GM21423 (cell line): Measurements from ENCODE around the gene TMA7.
"Not testable (repeated sequence)": the region's sequence is repeated elsewhere in the genome, so short reads cannot be mapped to it uniquely, and the experiment has no call there.

Experiments
- ATAC-seq: cut with Tn5 transposase; IDR thresholded peaks from one replicate; pipeline ENCODE4 v1.9.1; 2021; ENCODE audit warnings: mild to moderate bottlenecking, moderate library complexity; ENCODE audit not compliant: unreplicated experiment

The TMA7 gene

DNA sequence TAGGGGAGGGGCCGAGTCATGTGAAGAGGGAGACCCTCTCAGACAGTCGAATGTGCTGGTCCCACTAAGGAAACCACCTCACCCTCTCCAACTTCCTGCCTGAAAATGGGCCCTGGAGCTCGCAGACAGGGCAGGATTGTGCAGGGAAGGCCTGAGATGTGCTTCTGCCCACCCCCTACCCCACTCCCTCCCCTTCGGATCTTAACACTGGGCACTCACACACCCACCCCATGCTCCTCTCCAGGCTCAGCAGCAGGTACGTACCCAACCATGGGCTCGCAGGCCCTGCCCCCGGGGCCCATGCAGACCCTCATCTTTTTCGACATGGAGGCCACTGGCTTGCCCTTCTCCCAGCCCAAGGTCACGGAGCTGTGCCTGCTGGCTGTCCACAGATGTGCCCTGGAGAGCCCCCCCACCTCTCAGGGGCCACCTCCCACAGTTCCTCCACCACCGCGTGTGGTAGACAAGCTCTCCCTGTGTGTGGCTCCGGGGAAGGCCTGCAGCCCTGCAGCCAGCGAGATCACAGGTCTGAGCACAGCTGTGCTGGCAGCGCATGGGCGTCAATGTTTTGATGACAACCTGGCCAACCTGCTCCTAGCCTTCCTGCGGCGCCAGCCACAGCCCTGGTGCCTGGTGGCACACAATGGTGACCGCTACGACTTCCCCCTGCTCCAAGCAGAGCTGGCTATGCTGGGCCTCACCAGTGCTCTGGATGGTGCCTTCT, 26.5 kb downstream of the TMA7 start:
- peak; percentile 18 for ATAC-seq

DNA sequence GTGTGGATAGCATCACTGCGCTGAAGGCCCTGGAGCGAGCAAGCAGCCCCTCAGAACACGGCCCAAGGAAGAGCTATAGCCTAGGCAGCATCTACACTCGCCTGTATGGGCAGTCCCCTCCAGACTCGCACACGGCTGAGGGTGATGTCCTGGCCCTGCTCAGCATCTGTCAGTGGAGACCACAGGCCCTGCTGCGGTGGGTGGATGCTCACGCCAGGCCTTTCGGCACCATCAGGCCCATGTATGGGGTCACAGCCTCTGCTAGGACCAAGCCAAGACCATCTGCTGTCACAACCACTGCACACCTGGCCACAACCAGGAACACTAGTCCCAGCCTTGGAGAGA, 27.0 kb downstream of the TMA7 start:
- ATAC-seq, result no peak

DNA sequence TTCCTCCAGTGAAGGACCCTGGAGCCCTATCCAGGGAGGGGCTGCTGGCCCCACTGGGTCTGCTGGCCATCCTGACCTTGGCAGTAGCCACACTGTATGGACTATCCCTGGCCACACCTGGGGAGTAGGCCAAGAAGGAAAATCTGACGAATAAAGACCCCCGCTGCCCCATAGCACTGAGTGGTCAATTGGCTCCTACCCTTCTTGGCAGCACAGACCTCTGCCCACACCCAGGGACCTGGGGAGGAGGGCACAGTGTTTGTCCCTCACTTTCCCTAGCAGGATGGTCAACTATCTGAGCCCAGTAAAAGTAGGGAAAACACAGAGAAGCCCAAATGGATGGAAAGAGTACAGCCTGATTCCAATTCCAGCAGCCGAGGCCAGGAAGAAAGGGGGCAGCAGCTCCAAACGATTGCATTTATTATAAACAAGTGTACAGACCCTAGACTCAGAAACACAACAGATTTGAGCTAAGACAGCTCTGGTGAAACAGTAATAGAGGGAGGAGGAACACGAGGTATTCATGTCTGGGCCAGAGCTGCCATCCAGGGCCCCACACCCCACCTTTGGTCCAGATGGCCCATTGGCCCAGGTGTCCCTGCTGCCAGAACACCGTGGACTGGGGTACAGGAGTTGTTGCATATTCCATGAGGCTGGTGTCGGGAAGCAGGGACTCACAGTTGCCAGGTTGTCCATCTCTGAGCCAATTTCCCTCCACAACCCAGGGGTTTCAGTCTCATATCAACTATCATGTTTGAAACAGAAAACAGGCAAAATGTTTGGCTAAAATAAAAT, 27.6 kb downstream of the TMA7 start:
- ATAC-seq, result no peak

DNA sequence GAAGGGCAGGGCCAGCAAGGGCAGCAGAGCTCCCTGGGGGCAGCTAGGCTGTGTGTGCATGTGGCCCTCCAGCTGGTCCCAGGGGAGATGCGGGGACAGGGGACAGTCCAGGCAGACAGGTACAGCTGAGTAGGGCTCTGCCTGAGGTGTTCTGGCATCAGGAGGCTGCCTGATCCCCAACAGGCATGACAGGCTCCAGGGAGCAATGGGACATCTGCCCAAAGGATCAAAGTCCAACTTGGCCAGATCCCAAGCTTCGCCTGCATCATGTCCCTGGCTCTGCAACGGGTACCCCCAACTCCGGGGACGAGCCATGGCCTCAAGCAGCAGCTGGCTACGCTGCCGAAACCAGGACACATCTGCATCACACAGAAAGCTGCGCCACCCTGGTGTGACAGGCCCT, 28.3 kb downstream of the TMA7 start:
- no peak for ATAC-seq

DNA sequence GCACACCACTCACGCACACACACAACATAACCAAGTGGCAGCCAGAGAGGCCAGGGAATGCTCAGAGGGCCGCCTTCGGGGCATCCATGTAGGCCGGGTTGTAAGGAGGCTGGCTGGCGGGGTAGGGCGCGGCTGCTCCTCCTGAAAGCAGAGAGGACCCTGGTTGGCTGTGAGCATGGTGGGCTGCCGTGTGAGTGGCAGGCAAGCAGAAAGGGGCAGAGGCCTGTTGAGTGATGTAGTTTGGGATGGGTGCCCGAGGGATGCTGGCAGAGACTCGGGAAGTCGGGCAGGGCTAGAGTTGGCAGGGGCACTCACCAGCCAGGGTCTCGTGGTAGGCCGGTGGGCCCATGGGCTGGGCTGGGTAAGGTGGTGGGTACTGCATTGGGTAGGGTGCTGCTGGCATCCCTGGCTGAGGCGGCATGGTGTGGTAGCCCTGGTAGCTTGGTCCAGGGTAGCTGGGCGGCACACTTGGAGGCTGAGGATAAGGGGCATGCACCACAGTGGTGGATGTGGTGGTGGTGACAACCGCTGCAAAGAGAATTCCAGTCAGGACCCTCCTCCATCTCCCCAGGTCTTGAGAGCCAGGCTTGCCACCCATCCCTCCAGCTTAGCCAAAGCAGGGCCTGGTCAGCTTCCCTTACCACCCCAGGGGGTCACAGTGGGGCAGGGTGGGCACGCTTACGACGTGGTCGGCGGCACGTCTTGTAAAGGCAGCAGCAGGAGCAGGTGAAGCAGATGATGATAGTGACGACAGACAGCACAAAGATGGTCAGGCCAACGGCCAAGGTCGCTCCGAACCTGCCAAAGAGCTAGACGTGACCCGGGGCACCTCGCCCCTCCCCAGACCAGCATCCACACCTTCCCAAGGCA, 29.2 kb downstream of the TMA7 start:
- no peak for ATAC-seq

DNA sequence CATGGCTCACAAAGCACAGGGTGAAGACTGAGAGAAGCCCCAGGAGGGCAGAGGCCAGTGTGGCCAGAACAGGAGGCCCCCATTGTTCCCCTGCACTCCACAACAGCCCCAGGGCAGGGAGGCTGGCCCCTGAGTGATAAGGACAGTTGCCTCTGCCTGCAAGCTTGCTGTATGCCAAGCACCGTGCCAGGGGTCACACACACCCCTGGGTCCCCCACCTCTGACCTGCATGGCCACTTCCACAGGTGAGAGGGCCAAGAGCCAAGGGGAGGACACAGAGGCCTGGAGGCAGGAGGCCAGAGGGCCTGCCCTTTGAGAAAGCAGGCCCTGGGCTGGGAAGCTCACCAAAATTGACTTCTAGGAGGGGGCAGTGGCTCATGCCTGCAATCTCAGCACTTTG, 30.2 kb downstream of the TMA7 start:
- ATAC-seq, result no peak

DNA sequence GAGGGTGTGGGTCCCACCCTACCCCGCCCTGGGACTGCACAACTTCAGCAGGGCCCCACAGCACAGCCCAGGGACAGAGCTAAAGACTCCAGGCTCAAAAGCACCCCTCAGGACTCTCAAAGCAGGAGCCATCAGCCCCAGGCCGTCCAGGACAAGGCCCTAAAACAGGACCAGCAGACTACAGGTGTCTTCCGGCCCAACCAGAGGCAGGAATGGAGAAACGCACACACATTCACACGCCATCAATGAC, 32.5 kb downstream of the TMA7 start:
- ATAC-seq, result no peak

DNA sequence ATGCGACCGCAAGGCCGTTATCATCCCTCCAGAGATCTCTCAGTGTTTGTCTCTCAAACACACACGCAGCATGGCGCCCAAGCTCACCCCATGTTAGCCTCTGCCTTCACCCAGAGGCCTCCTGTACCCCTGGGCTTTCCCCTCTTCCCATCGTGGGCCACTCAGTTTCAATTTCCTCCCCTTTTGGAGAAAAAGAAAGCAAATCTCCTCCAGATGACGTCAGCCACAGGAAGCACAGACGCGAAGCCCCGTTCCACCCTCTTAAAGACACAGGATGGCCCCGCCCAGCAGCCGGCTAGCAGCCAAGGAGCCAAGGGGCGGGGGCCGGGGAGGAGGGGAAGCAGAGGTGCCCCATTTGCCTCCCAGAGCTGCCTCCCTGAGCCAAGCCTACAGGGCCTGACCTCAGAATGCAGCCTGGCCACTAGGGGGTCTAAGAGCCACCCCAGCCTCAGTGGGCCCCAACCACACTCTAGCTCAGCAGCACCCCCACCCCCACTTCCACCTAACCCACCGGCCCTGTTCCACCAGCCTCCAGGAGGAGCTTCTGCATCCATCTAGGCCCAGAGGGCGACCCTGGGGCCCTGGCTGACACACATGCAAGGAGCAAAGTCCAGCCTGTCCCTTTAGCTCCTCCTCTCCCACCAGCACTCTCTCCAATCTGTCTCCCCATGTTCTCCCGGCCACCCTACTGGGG, 33.0 kb downstream of the TMA7 start:
- peak; percentile 80 for ATAC-seq

DNA sequence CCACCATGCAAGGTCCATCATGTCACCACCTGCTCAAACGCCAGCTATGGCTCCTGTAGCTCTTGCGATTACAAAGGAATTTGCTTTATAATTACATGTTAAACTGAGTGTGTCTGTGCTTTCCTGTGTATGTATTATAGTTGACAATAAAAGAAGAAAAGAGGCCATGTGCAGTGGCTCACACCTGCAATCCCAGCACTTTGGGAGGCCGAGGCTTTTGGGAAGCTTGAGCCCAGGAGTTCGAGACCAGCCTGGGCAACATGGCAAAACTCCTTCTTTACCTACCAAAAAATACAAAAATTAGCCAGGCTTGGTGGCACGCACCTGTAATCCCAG, 33.5 kb downstream of the TMA7 start:
- no peak for ATAC-seq

DNA sequence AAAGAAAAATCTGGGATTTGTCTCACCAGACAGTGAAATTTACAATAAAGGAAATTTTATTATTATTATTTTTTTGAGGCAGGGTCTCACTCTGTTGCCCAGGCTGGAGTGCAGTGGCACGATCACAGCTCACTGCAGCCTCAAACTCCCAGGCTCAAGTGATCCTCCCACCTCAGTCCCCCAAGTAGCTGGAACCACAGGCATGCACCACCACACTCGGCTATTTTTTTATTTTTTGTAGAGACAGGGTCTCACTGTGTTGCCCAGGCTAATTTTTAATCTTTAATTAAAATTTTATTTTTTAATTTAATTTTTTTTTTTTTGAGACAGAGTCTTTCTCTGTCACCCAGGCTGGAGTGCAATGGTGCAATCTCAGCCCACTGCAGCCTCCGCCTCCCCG, 34.0 kb downstream of the TMA7 start:
- not testable (repeated sequence) for ATAC-seq

DNA sequence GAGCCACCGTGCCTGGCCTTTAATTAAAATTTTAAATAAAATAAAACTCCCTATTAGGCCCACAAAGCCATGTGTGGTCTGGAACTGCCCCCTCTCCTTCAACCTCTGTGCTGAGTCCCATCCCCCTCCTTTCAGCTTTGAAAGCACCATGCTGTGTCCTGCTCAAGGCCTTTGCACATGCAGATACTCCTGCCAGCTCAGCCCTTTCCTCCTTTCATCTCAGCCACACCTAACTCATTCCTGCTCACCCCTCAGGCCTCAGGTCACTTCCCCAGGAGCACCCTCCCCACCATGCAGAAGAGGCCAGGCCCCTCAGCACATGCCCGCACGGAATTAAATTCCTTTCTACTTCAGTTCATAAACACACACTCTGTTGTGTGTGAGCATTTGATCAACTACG, 34.6 kb downstream of the TMA7 start:
- no peak for ATAC-seq

DNA sequence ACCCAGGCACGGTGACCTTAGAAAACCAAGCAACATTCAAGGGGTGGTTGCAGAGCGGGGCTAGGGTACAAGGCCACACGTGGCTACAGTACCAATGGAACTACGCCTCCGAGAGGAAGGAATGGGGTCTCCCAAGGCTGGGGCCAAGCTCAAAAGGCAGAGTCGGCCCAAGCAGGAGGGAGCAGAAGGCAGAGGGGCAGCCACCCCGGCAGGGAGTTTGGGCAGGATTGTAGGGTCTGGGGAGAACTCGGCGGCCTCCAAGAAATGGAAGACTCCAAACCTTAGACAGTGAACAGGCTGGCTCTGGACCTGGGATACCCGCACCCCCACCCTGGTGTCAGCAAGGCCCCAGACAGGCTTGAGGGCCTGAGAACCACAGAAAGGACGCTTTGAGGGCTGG, 35.1 kb downstream of the TMA7 start:
- no peak for ATAC-seq

DNA sequence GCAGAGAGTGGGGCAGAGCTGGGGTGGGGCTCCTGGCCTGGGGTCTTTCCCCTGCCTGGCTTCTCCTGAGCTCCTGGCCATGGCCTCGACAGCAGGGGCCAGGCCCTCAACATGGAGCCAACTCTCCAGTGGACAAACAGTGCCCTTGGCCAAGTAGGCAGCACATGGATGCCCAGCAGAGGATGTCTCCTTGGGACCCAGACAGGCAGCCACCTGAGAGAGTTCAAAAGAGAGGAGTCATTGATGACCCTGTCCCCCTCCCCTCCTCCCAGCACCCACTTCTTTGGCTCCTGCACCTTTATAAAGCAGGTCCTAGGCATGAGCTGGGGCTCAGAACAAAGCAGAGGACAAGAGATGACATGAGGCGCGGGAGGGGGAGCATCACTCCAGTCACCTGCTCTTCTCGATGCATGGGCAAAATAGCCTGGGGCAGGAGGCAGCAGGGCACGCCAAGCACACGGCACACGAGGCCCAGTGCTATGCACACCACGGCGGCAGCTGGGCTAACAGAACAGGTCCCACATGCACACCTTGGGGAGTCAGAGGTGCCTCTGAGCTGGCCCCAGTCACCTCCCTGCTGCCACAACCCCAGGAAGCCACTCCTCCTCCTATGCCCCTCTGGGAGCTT, 36.5 kb downstream of the TMA7 start:
- ATAC-seq, result no peak

DNA sequence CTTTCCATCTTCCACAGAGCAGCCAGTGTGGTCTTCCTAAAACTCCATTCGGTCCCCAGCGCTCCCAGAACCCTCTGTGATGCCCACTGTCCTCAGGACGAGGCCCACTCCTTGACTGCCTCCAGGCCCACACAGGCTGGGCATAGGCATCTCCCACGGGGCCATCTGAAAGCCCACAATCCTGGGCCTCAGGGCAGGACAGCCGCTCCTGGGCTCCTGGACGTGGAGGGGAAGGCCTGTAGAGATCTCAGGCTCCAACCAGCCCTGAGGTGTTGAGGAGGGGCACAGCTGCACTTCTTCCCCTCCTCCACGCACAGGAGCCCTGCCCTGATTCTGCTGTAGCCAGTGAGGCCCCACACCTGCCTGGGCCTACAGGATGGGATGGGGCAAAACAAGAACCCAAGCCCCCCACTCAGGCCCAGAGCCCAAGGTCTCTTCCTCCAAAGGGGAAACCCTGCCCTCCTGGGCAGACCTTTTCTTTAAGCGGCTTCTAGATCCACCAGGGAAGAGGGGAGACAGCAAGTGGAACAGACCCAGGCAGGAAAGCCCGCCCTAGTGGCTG, 38.0 kb downstream of the TMA7 start:
- no peak for ATAC-seq

DNA sequence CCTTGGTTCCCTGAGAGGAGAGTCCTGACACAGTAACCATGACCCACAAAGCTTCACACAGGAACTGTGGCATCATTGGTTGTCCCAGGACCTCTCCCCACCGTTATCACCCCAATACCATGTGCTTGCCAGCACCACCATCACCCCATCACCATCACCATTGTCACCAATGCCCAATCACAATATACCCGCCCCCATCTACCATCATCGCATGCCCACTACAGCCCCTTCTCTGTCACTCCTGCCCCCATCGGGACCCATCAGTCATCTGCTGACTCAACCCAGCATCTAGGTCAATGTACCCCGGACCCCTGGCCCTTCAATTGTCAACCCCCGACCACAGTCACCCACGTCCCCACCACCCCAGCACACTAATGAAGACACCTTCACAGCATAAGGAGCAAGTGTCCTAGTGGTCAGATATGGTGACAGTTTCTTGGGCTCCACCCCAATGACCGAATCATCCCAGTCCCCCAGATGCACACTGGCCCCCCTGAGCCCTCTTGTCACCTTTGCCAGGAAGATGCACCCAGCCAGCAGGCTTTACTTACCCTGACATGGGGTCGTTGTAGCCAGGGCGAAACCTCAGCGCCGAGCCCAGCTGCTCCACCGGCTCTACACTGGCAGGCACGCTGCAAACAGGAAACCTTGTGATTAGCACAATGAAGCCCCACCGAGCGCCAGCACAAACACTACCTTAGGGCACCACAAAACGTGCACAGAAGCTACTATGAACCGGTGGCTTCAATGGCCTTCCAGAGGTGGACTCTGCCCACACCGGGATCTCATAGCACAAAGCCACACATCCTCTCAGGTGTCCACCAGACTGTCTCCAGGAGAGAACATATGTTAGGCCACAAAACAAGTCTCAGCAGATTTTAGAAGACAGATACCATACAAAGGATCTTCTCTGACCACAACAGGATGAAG, 38.8 kb downstream of the TMA7 start:
- ATAC-seq, result no peak

DNA sequence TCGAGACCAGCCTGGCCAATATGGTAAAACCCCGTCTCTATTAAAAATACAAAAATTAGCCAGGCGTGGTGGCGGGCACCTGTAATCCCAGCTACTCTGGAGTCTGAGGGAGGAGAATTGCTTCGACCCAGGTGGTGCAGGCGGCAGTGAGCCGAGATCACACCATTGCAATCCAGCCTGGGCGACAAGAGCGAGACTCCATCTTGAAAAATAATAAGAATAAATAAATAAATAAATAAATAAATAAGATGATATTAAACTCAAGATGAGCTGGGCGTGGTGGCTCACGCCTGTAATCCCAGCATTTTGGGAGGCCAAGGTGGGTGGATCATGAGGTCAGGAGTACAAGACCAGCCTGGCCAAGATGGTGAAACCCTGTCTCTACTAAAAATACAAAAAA, 40.8 kb downstream of the TMA7 start:
- ATAC-seq, result not testable (repeated sequence)

DNA sequence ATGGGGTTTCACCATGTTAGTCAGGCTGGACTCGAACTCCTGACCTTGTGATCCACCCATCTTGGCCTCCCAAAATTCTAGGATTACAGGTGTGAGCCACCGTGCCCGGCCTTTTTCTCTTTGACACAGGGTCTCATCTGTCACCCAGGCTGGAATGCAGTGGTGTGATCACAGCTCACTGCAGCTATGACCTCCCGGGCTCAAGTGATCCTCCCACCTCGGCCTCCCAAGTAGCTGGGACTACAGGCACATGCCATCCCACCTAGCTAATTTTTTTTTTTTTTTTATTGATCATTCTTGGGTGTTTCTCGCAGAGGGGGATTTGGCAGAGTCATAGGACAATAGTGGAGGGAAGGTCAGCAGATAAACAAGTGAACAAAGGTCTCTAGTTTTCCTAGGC, 42.8 kb downstream of the TMA7 start:
- ATAC-seq, result not testable (repeated sequence)

DNA sequence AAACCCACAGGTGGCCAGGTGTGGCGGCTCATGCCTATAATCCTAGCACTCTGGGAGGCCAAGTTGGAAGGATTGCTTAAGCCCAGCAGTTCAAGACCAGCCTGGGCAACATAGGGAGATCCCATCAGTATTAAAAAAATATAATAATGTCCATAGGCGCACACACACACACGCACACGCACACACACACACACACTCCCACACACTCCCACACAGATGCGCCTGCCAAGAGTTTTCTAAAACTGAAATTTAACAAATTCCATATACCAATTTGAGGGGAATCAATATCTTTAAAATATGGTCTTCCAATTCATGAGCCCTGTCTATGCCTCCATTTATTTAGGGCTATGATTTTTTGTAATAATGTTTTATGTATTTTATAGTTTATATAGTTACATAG, 46.9 kb downstream of the TMA7 start:
- ATAC-seq, result no peak

DNA sequence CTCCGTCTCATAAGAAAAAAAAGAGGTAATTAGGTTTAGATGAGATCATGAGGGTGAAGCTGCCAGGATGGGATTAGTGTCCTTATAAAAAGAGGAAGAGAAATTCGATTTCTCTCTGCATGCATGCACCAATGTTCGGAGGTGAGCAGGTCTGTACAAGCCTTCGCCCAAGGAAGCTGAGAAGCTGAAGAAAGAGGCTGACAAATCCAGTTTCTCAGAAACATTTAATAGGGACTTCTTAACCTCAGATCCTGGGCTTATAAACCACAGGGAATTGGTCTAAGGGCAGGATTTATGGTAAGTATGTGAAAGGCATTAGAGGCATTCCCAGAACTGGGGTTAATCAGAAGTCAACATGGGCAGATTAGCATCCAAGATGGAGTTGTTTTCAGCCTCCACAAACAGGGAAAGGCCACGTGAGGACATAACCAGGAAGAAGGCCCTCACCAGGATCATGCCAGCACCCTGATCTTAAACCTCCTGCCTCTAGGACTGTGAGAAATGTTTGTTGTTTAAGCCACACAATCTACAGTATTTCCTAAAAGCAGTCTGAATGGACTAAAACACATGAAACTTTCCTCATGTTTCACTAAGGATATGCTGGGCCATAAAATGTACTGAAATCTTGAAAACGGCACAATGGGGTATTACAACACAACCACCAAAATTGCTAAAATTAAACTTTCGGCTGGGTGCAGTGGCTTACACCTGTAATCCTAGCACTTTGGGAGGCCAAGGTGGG, 52.6 kb downstream of the TMA7 start:
- ATAC-seq, result no peak
